PC-3 (cell line): ENCODE data around the gene ILDR1. TPM values are rescaled to one million over a fixed set of nuclear protein-coding genes. Genes with fewer than 3 reads are reported as not detected.

Source experiments
- ATAC-seq: fragments of 200-7000 bp; cut with Tn5 transposase; 2 replicates; pipeline ENCODE4 v1.9.1; 2020; ENCODE audit warnings: mild to moderate bottlenecking, moderate library complexity
- BruUV-seq: library from RNA; stranded (reverse); fragments of 400-500 nt; replicated peaks from 2 replicates; lab custom pipeline; 2021; lab: Mats Ljungman, UMichigan
- CTCF ChIA-PET: fragments of 300-600 bp; sonication (Branson Sonifier 250); formaldehyde crosslinking; loops from one replicate; lab custom pipeline; 2022; ENCODE audit warnings: antibody characterized with exemption; lab: Charles Lee
- POLR2A ChIA-PET: fragments of 300-600 bp; sonication (Branson Sonifier 250); formaldehyde crosslinking; loops from one replicate; lab custom pipeline; 2022; ENCODE audit warnings: antibody characterized with exemption; ENCODE audit not compliant: unreplicated experiment; lab: Charles Lee
- DNase-seq: peaks from one replicate; pipeline ENCODE4 v3.0.0-alpha.2; 2015
- H2AFZ ChIP-seq: fragments of 300-600 bp; sonication (generic); 2 replicates; pipeline ENCODE4 v1.6.0; 2016; ENCODE audit warnings: antibody characterized with exemption, low read length
- H3F3A ChIP-seq: fragments of 300-600 bp; sonication (generic); one replicate; pipeline ENCODE4 v1.6.0; 2017; ENCODE audit warnings: antibody characterized with exemption, low read length, control low read depth, mild to moderate bottlenecking; ENCODE audit not compliant: unreplicated experiment
- H3K27ac ChIP-seq: fragments of 300-600 bp; sonication (generic); 2 replicates; pipeline ENCODE4 v1.5.1; 2016; ENCODE audit warnings: mild to moderate bottlenecking, low read length
- H3K27me3 ChIP-seq: fragments of 300-600 bp; sonication (generic); 2 replicates; pipeline ENCODE4 v1.6.1; 2016; ENCODE audit warnings: low read length, mixed read lengths
- H3K36me3 ChIP-seq: fragments of 300-600 bp; sonication (generic); 2 replicates; pipeline ENCODE4 v1.6.1; 2016; ENCODE audit warnings: low read depth, mixed run types, low read length, mixed read lengths
- H3K4me1 ChIP-seq: fragments of 300-600 bp; sonication (generic); 2 replicates; pipeline ENCODE4 v1.5.1; 2016; ENCODE audit warnings: low read length; ENCODE audit not compliant: insufficient read depth
- H3K4me2 ChIP-seq: fragments of 300-600 bp; sonication (generic); 2 replicates; pipeline ENCODE4 v1.6.0; 2016; ENCODE audit warnings: low read length
- H3K4me3 ChIP-seq: fragments of 300-600 bp; sonication (generic); 2 replicates; pipeline ENCODE4 v1.5.1; 2016; ENCODE audit warnings: mild to moderate bottlenecking, low read length, mixed read lengths
- H3K79me2 ChIP-seq: fragments of 300-600 bp; sonication (generic); 2 replicates; pipeline ENCODE4 v1.6.1; 2017; ENCODE audit warnings: low read length, mixed read lengths
- H3K9ac ChIP-seq: fragments of 300-600 bp; sonication (generic); 2 replicates; pipeline ENCODE4 v1.6.0; 2016; ENCODE audit warnings: mild to moderate bottlenecking, low read length
- H3K9me2 ChIP-seq: fragments of 300-600 bp; sonication (generic); replicated peaks from 2 replicates; pipeline ENCODE4 v1.6.1; 2016; ENCODE audit warnings: mixed run types, low read length, mixed read lengths
- H3K9me3 ChIP-seq: fragments of 300-600 bp; sonication (generic); 2 replicates; pipeline ENCODE4 v1.6.1; 2016; ENCODE audit warnings: low read length, mixed read lengths
- H4K20me1 ChIP-seq: fragments of 300-600 bp; sonication (generic); 2 replicates; pipeline ENCODE4 v1.6.1; 2016; ENCODE audit warnings: low read length, mixed read lengths
- CTCF ChIP-seq: fragments of 300-600 bp; sonication (generic); conservative IDR thresholded peaks from 2 replicates; pipeline ENCODE4 v1.5.1; 2017; ENCODE audit warnings: antibody characterized with exemption, low read depth, mild to moderate bottlenecking, low read length
- EZH2 ChIP-seq: fragments of 300-600 bp; sonication (generic); IDR thresholded peaks from one replicate; pipeline ENCODE4 v1.6.1; 2017; ENCODE audit warnings: antibody characterized with exemption, mild to moderate bottlenecking, low read length; ENCODE audit not compliant: unreplicated experiment
- EZH2phosphoT487 ChIP-seq: fragments of 300-600 bp; sonication (generic); IDR thresholded peaks from 2 replicates; pipeline ENCODE4 v1.6.1; 2018; ENCODE audit warnings: mild to moderate bottlenecking, antibody characterized with exemption, low read length, borderline replicate concordance
- intact Hi-C: fragments of 100-400 bp; cut with micrococcal nuclease; formaldehyde crosslinking; loops from 2 replicates; pipeline ENCODE4 v1.9.0; 2023
- total RNA-seq: library from RNA; depleted of rRNA; stranded (reverse); fragments of >200 nt; gene quantifications from 2 replicates; pipeline ENCODE4 v1.2.3, GENCODE V29; 2014

The ILDR1 gene
- total RNA-seq, 1 experiment from 2014 or later: 5.6 TPM

- Histone ChIP-seq H3K36me3 (no peaks in the 10 kb centered on the region), H4K20me1 (no peaks in the 10 kb centered on the region), H3K27me3 (no peaks in the 10 kb centered on the region), H3K9me3 (no peaks in the 10 kb centered on the region), H3K27ac (peak overlapping the region; percentile 92; the same call in 1 of the 2 replicates), H3K9me2 (0 out of 2 replicates have a peak, but pooled peaks cover 4% of the 10 kb centered on the region), H3K9ac (no peak overlapping the region), H3F3A (peaks cover 28% of the 10 kb centered on the region), H3K79me2 (no peaks in the 10 kb centered on the region), H3K4me3 (no peak overlapping the region), H3K4me2 (no peak overlapping the region), H3K4me1 (peaks cover 59% of the 10 kb centered on the region), H2AFZ (no peak overlapping the region)
- POLR2A ChIA-PET: no interaction called here
- CTCF ChIA-PET: no interaction called here
- intact Hi-C loops: loop anchor here (2.0 to 10.0 kb wide), 4 partner anchors 94 to 378 kb away; no protein-coding TSS in a partner anchor
- TF ChIP-seq EZH2phosphoT487 (no peak), CTCF (no peak), EZH2 (no peak)
- no TSS peak for BruUV-seq
- ATAC-seq: no peak
- no peak for DNase-seq
Observed at GRCh38 chr3:121976727-121977126, 45.3 kb downstream of the ILDR1 start.

- intact Hi-C loops: loop anchor here (2.0 to 10.0 kb wide), 4 partner anchors 94 to 379 kb away; no protein-coding TSS in a partner anchor
- CTCF ChIA-PET: no interaction called here
Observed at GRCh38 chr3:121975702-121976302, 46.2 kb downstream of the ILDR1 start.

More at GRCh38 chr3:121975702-121976302, 46.2 kb downstream of the ILDR1 start:
- no peaks in the 10 kb centered on the region for H3K9me3 ChIP-seq
- no peak overlapping the region for H3K4me3 ChIP-seq
- peaks cover 59% of the 10 kb centered on the region for H3K4me1 ChIP-seq
- ATAC-seq (no peak), DNase-seq (peak; percentile 59)
- 0 out of 2 replicates have a peak, but pooled peaks cover 4% of the 10 kb centered on the region for H3K9me2 ChIP-seq
- H2AFZ ChIP-seq: no peak overlapping the region
- H3K27me3 ChIP-seq: no peaks in the 10 kb centered on the region
- no peak for TF ChIP-seq EZH2
- TF ChIP-seq CTCF: peak; percentile 51
- no peaks in the 10 kb centered on the region for H3K36me3 ChIP-seq
- H3F3A ChIP-seq: peaks cover 28% of the 10 kb centered on the region
- peak overlapping the region; percentile 92 for H3K27ac ChIP-seq
- BruUV-seq: no TSS peak
- H4K20me1 ChIP-seq: no peaks in the 10 kb centered on the region
- POLR2A ChIA-PET: no interaction called here
- H3K4me2 ChIP-seq: peak overlapping the region; percentile 34
- no peaks in the 10 kb centered on the region for H3K79me2 ChIP-seq
- H3K9ac ChIP-seq: peak overlapping the region; percentile 53
